Uterus (tissue), 4 donors: ENCODE results near the gene TRAFD1. TPM values are rescaled to one million over a fixed set of nuclear protein-coding genes. Genes with fewer than 3 reads are reported as not detected.

Experiments
- DNase-seq, 2 donors: peaks; one replicate each; pipeline ENCODE4 v3.0.0-alpha.2; 2019 to 2020
- H3K27ac ChIP-seq, 2 donors: fragments of 200-600 bp; sonication (generic); 1 replicate in 1 of 2; 2 replicates in 1 of 2; pipeline ENCODE4 v1.5.1; 2016 to 2018
- H3K27me3 ChIP-seq, 2 donors: fragments of 200-600 bp; sonication (generic); one replicate each; pipeline ENCODE4 v1.5.1; 2018 to 2019; ENCODE audit warnings: control low read depth in 1 of 2
- H3K36me3 ChIP-seq, 2 donors: fragments of 200-600 bp; sonication (generic); one replicate each; pipeline ENCODE4 v1.5.1; 2019; ENCODE audit warnings: control low read depth in 1 of 2
- H3K4me1 ChIP-seq, 2 donors: fragments of 200-600 bp; sonication (generic); one replicate each; pipeline ENCODE4 v1.5.1; 2018 to 2019; ENCODE audit warnings: control low read depth in 1 of 2
- H3K4me3 ChIP-seq, 2 donors: fragments of 200-600 bp; sonication (generic); 1 replicate in 1 of 2; 2 replicates in 1 of 2; pipeline ENCODE4 v1.5.1; 2018 to 2019; ENCODE audit warnings: mild to moderate bottlenecking in 1 of 2
- H3K9me3 ChIP-seq, 2 donors: fragments of 200-600 bp; sonication (generic); one replicate each; pipeline ENCODE4 v1.5.1; 2019; ENCODE audit warnings: control low read depth in 1 of 2
- POLR2A ChIP-seq, 2 donors: fragments of 450-650 bp; IDR thresholded peaks; one replicate each; pipeline ENCODE4 v1.6.1; 2016; ENCODE audit warnings: antibody characterized with exemption in 2 of 2, mild to moderate bottlenecking in 1 of 2, moderate library complexity in 1 of 2
- intact Hi-C: fragments of 100-400 bp; cut with DNase I; formaldehyde crosslinking; loops from one replicate; pipeline ENCODE4 v1.15.1; 2023; ENCODE audit warnings: low total_unique reads
- microRNA-seq: library from miRNA; unstranded; fragments of <30 nt; microRNA quantifications from one replicate; pipeline ENCODE4, GENCODE V29; 2016; ENCODE audit warnings: borderline microRNAs expressed, borderline replicate concordance
- small RNA-seq: library from RNA; depleted of rRNA; stranded (forward); fragments of <200 nt; gene quantifications from one replicate; pipeline ENCODE3, GENCODE V24; 2016
- total RNA-seq, 4 donors: library from RNA; depleted of rRNA in 3 of 4; stranded (reverse); fragments of >200 nt in 3 of 4; gene quantifications; one replicate each; pipeline versions ENCODE4 v1.1.0 to v1.2.4, GENCODE V29; 2014 to 2023
- TF ChIP-seq, protein P1 (sequence below), 4 experiments: fragments of 200-600 bp in 2 of 4; fragments of 450-650 bp in 2 of 4; sonication (generic) in 2 of 4; IDR thresholded peaks; one replicate each; pipeline ENCODE4 v1.5.1; 2016 to 2019; ENCODE audit warnings: antibody characterized with exemption in 4 of 4, mild to moderate bottlenecking in 2 of 4, moderate library complexity in 1 of 4
- donor health status: DM: yes; HTN: yes; CAD: no.

The TRAFD1 gene
- total RNA-seq, 4 donors from 2014 or later: 29.1 to 51.6 (median 34.4) TPM

DNA sequence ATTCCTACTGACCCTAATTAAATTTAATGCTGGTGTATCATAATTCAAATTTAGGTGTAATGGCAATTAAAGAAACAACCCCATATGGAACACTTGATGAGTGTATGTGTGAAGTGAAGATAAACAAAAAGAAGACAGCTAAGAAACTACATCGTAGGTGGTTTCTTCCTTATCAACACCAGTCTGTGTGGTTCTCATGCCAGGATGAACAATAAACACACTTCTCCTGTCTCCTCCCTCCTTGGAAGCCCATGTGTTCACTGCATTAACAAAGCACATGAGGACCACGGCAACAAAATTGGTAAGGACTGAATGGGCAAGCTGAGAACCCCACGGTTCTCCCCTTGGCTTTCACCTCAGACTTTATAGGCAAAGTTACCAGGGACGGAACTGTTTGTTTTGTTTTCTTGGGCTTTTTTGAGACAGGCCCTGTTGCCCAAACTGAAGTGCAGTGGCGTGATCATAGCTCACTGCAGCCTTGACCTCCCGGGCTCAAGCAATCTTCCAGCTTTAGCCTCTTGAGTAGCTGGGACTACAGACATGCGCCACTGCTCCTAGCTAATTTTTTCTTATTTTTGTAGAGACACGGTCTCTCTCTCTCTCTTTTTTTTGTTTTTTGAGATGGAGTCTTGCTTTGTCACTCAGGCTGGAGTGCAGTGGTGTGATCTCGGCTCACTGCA is 71.0 kb downstream of the TRAFD1 start:
- no peaks in the 10 kb centered on the region for H3K4me1 ChIP-seq
- intact Hi-C loops: no loop called here
- no peak for TF ChIP-seq POLR2A (IDR thresholded peaks at IDR 0.05)
- TF ChIP-seq, protein P1, sequence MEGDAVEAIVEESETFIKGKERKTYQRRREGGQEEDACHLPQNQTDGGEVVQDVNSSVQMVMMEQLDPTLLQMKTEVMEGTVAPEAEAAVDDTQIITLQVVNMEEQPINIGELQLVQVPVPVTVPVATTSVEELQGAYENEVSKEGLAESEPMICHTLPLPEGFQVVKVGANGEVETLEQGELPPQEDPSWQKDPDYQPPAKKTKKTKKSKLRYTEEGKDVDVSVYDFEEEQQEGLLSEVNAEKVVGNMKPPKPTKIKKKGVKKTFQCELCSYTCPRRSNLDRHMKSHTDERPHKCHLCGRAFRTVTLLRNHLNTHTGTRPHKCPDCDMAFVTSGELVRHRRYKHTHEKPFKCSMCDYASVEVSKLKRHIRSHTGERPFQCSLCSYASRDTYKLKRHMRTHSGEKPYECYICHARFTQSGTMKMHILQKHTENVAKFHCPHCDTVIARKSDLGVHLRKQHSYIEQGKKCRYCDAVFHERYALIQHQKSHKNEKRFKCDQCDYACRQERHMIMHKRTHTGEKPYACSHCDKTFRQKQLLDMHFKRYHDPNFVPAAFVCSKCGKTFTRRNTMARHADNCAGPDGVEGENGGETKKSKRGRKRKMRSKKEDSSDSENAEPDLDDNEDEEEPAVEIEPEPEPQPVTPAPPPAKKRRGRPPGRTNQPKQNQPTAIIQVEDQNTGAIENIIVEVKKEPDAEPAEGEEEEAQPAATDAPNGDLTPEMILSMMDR (IDR thresholded peaks at IDR 0.05): no peak
- H3K36me3 ChIP-seq: no peaks in the 10 kb centered on the region
- H3K9me3 ChIP-seq: no peaks in the 10 kb centered on the region
- DNase-seq: no peak
- H3K4me3 ChIP-seq: no peak overlapping the region
- H3K27ac ChIP-seq: no peak overlapping the region
- no peaks in the 10 kb centered on the region for H3K27me3 ChIP-seq

DNA sequence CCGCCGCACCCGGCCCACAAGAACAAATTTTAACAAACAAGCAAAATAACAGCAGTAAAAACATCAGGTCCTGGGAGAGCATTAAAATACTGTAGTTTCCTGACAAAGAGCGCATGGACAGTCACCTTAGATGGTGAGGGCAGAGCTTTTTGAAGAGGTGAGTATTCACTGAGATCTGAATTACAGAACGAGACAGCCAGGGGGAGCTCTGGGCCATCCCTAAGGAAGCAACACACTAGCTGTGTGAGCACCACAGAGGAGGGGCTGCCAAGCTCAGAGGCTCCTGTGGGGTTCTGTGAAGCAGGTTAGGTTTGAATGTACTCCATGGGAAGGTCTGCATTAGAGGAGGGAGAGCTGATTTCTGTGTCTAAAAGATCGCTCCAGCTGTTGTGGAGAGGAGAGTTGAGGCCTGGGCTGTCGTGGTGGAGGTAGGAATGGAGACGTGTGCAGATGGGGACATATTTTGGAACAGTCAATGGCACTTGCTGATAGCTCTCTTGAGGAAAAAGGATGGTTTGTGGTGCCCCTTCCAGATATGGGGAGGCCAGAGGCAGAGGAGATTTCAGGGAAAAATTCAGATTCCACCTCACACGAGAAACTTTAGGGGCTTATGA is 72.9 kb downstream of the TRAFD1 start:
- no peak overlapping the region for H3K4me3 ChIP-seq
- H3K27ac ChIP-seq: no peak overlapping the region
- no peaks in the 10 kb centered on the region for H3K27me3 ChIP-seq
- TF ChIP-seq POLR2A (IDR thresholded peaks at IDR 0.05): no peak
- TF ChIP-seq, protein P1 (IDR thresholded peaks at IDR 0.05): peak; percentile 29 to 51 (median 42)
- H3K4me1 ChIP-seq: no peaks in the 10 kb centered on the region
- no peaks in the 10 kb centered on the region for H3K9me3 ChIP-seq
- intact Hi-C loops: no loop called here
- peak in 1 of 2 donors; percentile 31 for DNase-seq
- H3K36me3 ChIP-seq: no peaks in the 10 kb centered on the region

DNA sequence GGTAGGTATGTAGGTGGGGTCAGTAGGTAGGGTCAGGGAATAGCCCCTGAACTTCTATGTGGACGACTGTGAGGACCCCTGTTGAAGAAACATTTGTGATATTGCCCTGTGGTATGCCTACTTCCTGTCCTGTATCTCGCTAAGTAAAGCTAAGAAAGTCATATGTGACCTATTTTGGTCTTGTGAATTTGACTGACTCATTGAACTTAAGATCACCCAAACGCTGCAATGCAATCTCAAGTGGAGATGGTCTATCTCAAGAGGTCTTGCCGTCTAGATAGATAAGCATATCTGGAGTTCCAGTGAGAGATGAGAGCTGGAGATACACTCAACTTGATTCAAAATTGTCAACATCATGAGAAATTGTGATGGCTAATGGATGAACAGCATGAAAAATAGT is 73.8 kb downstream of the TRAFD1 start:
- Histone ChIP-seq H3K9me3 (no peaks in the 10 kb centered on the region), H3K4me1 (no peaks in the 10 kb centered on the region), H3K27me3 (no peaks in the 10 kb centered on the region), H3K4me3 (no peak overlapping the region), H3K27ac (no peak overlapping the region), H3K36me3 (peaks cover 0 to 3% of the 10 kb centered on the region in 2 donors)
- no peak for DNase-seq
- TF ChIP-seq, protein P1 (IDR thresholded peaks at IDR 0.05): no peak
- TF ChIP-seq POLR2A (IDR thresholded peaks at IDR 0.05): no peak
- intact Hi-C loops: no loop called here

Small RNAs within 50 kb of the gene (microRNA-seq; reads per million reads assigned to microRNA genes)
- not detected for gene MIR6861

Small RNAs within 50 kb of the gene (small RNA-seq; reads per million reads assigned to genes)
- not detected for gene RF00019

Other genes with a start within 250 kb of the TRAFD1 start
- 10 to 100 TPM in 2 of 4 donors, 1 to 10 TPM in 2; 1.2 to 21.7 (median 11.5) TPM for gene TMEM116, start 112.4 kb upstream of the TRAFD1 start, total RNA-seq
- gene ERP29, start 112.1 kb upstream of the TRAFD1 start, total RNA-seq: 10 to 100 TPM; 37.4 to 46.8 (median 42.1) TPM
- gene NAA25, start 16.8 kb upstream of the TRAFD1 start, total RNA-seq: 10 to 100 TPM in 3 of 4 donors, 1 to 10 TPM in 1; 5.3 to 57.4 (median 33.9) TPM